GM15510 (cell line): ENCODE measurements around the gene ATM.

Experiments used
- POLR2A ChIP-seq: IDR thresholded peaks from 3 replicates; pipeline ENCODE4 v1.6.1; 2011; ENCODE audit warnings: borderline replicate concordance; ENCODE audit not compliant: insufficient read length; ENCODE audit errors: extremely low read depth

ATM gene

GRCh38 chr11:108207683-108208060, 15.2 kb upstream of the ATM start:
- TF ChIP-seq POLR2A, result no peak

GRCh38 chr11:108210441-108210840, 12.4 kb upstream of the ATM start:
- no peak for TF ChIP-seq POLR2A

GRCh38 chr11:108213784-108214183, 9.1 kb upstream of the ATM start:
- no peak for TF ChIP-seq POLR2A

- TF ChIP-seq POLR2A, result no peak
Observed at GRCh38 chr11:108216988-108217387, 5.9 kb upstream of the ATM start.

GRCh38 chr11:108218455-108218854, 4.4 kb upstream of the ATM start:
- no peak for TF ChIP-seq POLR2A

DNA sequence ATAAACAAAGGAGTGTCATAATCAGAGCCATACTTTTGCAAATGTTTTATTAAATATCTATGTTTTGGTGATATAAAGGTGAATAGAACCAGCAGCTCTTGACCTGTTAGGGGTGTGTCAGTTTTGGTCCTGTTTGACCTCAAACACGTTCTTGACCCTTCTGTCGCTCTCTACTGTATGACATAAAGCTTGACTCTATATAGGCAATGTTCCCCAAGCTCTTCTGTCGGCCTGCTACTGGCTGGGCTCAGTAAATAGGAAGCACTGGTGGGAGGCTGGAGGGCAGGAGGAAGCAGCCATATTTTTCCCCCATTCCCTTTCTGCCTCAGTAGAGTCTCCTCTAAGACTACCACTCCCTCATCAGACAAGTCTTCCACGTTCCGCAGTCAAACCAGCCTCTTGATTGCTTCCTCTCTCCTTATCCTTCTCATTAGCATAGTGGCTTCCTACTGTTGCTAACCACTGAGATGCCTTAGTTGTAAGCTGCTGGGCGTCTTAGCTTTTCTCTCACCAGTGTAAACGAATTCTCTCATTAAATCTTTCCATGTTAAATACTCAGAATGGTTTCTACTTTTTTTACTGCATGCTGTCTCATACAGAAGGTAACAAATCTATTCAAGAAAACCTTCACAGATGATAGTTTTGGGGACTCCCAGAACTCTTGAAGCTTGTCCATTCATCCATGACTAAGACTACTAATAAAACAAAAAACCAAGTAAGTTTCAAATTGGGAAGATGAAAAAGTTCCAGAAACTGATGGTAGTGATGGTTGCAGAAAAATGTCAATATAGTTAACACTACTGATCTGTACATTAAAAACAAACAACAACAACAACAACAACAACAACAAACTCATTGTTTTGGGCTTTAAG, 3.7 kb upstream of the ATM start:
- TF ChIP-seq POLR2A, result no peak

DNA sequence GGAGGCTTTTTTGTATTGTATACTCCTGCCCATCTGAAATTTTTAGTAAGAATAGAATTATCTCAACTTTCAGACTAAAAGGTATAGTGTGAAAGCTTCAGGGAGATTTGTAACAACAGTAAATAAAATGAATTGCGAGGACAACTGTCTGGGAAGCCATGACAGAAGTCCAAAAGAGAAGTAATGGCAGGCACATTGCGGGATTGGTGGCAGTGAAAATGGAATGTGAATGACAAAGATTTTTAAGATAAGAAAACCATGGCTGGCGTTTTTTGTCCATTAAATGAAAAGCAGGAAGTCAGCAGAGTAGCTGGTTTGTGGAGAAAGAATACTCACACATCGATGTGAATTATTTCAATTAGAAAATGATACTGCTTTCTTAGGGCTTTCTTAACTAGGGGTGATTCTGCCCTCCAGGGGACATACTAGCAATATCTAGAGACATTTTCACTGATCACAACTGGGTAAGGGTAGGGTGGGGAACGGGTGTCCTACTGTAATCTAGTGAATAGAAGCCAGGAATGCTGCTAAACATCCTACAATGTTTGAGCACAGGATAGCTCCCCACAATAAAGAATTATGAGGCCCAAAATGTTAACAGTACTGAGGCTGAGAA, 2.0 kb upstream of the ATM start:
- no peak for TF ChIP-seq POLR2A

DNA sequence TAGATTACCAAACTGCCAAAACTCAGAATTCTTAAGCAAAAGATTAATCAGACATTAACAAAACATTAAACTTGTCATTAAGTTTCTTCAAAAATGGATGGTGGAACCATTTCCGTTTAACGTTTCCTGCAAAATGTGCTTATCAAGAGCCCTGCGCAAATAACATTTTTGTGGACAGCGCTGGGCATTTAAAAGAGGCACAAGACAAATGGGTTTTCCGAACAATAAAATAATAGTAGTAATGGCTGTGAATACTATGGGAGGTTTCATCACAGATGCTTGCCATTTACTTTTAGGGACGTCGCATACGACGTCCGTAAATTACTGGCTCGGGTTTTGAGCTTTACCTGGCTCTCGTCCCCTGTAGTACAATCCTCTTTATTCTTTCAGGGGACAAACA, 1.5 kb upstream of the ATM start:
- no peak for TF ChIP-seq POLR2A

DNA sequence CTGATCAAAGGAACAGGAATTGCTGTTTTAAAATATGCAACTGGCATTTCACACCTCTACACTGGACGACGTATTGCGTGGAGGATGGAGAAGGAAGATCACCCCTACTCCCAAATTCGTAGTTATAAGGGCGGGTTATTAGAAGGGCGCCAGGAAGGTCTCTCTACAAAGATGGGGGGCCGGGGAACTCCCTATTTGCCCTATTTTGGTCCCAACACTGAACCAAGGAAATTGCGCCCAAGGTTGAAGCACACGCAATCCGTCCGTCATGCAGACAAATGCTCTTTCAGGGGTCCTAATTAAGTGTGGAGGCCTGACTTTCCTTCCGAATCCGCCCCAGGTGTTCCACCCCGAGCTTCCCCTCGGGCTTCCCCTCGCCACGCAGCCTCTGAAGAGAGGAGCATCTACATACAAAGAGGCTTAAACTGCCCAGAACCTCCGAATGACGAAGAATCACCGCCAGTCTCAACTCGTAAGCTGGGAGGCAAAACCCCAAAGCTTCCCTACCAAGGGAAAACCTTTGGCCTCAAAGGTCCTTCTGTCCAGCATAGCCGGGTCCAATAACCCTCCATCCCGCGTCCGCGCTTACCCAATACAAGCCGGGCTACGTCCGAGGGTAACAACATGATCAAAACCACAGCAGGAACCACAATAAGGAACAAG, 825 bp upstream of the ATM start:
- TF ChIP-seq POLR2A, result no peak

DNA sequence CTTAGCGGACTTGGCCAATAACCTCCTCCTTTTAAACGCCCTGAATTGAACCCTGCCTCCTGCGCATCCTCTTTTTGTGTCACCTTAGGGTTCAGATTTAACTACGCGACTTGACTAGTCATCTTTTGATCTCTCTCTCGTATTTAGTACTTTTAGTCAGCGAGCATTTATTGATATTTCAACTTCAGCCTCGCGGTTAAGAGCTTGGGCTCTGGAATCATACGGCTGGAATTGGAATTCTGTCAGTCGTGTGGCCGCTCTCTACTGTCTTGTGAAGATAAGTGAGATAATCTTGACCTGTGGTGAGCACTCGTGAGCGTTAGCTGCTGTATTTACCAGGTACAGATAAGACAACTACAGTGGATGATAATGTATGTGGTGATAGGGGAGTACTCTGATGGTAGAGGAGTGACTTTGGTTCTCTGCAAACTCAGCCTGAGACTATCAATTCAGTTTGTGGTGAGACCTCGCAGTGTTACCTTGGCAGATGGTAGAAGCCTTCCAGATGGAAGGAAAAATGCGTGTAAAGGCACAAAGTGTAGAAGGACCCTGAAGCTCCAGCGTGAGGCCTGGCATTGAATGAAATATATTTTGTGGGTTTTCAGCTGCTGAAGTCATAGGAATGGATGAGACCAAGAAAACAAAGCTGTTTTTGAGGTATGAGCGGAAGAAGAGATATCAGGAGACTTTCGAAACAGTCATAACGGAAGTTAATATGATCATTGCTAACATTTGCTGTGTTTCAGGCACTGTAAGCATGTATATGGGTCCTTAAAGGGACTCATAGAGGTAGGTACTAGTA, 682 bp downstream of the ATM start:
- TF ChIP-seq POLR2A, result no peak

DNA sequence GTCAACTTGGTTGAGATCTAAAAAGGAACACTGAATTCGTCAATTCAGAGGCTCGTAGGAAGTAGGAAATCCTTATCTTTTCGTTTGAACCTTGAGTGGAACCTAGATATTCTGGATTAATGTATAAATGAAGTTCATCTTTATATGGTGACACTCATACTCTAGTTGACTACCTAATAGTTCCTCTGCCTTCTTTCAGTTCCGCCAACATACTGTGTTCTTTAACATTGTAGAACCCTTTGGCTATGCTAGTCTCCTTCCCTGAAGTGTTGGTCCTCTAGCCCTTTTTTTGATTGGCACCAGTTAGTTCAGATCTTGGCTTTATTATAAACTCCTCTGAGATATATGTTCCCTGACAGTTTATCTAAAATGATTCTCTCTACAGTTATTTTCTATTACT, 1.5 kb downstream of the ATM start:
- TF ChIP-seq POLR2A, result no peak

DNA sequence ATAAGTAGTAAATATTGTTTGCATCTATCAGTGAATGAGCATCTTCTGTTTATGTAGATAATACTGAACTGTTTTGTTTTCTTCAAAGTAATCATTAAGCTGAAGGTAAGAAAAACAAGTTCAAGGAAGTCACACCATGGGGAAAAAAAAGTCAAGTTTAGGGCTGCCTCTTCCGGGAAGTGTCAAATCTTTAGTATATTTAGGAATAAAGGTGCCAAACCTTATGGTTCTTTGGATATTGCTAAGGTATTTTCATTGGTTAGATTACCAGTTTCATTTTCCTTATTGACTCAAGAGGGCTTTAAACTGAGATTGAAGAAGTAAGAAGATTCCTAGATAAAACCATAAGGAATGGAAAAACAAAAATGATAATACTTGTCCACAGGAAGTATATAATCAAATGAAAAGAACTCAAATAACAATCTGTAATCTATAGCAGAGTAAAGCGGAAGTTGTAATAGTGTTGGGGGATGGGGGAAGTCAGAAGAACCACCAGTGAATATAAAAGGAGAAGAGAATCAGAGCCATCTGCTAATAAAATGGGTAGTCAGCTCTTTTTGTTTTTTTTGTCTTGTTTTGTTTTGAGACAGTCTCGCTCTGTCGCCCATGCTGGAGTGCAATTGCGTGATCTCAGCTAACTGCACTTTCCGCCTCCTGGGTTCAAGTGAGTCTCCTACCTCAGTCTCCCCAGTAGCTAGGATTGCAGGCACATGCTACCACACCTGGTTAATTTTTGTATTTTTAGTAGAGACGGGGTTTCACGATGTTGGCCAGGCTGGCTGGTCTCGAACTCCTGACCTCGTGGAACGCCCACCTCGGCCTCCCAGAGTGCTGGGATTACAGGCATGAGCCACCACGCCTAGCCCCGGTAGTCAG, 2.3 kb downstream of the ATM start:
- no peak for TF ChIP-seq POLR2A

DNA sequence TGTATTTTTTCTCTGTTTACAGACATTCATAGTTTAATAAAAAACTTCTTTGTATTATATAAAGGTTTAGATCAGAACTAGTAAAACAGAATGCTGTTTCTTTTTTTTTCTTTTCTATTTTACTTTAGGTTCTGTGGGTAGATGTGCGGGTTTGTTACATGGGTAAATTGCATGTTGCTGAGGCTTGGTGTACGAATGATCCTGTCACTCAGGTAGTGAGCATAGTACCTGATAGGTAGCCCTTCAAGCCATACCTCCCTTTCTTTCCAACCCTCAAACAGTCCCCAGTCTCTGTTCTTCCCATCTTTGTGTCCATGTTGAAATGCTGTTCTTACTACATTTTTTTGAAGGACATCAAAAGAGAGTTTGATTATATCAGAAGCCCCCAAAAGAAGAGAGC, 3.2 kb downstream of the ATM start:
- no peak for TF ChIP-seq POLR2A

DNA sequence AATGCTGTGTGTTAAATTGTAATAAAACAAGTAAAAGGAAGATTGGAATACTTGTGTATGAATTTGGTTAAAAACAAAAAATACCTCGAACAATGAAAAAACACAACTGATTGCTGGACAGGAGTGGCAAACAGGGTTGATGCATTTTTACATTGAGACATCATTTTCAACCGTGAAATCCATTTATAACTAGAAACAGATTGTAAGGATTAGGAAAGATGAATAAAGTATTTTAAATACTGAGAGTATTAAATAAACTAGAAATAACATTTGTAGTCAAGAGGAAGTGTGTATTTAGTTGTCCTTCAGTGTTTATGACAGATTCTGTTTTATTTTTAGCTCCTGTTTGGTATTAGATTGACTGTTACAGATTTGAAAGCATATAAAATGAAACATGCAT, 5.4 kb downstream of the ATM start:
- TF ChIP-seq POLR2A, result no peak
